Right hindlimb (tissue), 1 donor: Measurements from ENCODE around the gene OTX1.

Experiments
- DNase-seq: peaks from one replicate; pipeline ENCODE4 v3.0.0-alpha.2; 2018

The OTX1 gene

DNA sequence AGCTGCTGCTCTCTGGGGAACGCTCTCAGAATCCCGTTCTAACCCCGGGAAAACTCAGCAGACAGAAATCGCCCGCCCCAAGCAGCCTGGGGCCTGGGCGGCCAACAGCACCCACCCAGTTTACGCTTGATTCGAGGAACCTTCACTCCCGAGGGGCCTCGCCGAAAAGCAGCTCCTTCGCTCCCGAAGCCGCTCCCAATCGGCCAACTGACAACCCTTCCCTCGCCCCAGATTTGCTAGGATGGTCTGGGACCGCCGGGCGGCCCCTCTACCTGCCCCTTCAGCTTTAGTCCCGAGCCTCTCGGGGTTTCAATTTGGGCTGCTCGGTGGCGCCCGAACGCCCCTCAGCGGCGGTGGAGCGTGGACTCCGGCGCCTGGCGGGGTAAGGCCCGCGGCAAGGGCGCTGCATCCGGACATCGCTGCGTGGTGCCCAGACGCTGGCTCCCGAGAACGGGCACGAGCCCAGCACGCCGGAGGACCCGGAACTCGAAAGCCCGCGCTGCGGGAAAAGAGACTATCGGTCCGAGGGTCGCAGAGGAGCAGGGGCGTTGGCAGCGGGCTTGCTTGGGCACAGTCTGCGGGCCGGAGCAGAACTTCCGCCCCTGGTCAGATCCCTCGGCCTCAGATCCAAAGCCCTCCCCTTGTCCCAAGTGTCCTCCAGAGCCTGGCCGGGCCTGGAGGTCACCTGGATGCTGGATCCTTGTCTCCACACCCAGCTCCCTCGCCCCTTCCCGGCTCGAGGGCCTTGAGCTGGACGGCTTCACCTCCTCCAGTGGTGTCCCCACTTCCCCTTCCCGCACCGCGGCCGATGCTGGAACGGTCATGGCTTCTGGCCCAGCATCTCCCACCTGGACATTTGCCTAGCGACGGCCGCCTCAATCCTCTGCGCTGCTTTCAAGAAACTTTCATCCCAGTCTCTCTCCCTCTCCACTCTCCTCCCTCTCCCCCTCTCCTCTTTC lies 3.0 kb upstream of the OTX1 start:
- DNase-seq: peak; percentile 50

DNA sequence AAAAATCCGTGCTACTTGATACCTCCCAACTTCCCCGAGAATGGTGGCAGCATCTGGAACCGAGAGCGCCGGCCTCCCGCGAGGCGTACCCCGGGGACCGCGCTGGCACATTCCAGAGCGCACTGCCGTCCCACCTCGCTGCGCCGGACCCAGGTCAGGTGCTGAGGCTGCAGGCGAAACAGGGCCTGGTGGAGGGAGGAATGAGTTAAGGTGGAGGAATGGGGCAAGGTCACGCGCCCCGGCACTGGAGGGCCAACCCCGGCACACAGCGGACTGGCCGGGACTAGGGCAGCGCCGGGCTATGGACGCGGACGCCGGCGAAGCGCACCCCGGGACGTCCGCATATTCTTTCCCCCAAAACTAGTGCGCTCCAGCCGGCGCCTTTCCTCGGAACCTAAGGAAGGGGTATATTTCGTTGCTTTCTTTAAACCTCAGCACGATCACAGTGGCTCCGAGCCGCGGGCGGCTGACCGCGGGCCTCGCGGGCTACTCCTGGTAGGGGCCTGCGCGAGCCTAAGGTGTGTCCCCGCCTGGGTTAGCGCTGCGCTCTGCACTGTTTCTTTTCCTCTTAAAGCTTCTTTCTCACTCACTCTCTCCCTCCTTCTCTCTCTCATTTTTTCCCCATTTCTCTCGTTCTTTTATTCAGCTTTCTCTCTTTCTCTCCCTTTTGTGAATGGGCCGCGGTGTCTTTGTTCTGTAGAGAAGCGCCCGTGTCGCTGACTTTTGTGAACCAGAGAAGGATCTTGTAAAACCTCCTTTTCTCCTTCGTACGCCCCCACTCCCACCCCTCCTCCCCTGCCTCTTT lies 2.1 kb upstream of the OTX1 start:
- peak; percentile 52 for DNase-seq

DNA sequence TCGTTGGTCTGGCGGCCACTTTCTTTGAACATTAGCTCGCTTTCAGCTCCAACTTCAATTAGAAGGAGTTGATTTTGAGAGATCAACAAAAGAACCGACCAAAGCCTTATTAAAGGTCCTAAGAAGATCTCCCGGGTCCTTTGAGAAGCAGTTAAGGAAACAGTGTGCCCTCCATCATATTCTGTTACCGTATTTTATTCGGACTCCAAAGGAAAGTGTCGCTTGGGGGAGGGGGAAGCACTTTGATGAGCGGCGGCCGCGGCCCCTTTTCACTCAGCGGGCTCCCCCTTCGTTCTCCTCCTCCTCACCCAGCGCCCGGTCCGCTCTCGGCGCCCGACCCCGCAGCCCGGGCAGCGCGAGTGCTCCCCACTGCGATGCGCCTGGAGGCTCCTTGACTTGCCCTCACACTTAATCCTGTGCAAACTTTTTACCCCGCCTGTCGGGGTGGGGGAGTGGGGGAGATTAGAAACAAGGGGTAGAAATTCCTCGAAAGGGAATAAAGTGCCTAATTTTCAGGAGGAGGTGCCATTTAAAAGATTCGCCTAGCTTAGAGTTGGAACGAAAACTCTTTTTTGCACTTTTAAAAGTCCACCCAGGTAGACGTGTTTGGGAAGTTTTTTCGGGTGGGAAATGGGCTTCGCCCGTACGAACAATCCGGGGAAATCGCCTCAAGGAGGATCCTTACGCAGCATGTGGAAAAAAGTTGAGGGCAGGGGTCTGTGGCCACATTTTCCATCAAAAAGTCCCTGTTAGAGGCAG lies 1.2 kb upstream of the OTX1 start:
- DNase-seq: peak; percentile 32

DNA sequence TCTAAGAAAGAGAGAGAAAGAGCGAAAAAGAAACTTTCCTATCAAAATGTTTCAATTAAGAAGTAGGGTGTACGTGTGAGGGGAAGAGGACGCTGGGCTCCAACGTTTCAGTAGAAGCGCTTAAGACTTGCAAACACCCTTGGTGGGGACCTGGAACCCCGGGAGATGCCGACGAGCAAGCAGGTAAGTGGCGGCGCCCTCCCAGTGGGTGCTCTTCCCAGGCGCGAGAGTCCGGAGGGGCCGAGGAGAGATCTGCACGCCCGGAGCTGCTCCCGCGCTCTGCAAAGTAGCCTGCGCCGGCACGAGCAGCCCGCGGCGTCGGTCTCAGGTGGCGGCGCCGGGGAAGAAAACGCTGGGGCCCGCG lies 678 bp upstream of the OTX1 start:
- DNase-seq: peak; percentile 35

DNA sequence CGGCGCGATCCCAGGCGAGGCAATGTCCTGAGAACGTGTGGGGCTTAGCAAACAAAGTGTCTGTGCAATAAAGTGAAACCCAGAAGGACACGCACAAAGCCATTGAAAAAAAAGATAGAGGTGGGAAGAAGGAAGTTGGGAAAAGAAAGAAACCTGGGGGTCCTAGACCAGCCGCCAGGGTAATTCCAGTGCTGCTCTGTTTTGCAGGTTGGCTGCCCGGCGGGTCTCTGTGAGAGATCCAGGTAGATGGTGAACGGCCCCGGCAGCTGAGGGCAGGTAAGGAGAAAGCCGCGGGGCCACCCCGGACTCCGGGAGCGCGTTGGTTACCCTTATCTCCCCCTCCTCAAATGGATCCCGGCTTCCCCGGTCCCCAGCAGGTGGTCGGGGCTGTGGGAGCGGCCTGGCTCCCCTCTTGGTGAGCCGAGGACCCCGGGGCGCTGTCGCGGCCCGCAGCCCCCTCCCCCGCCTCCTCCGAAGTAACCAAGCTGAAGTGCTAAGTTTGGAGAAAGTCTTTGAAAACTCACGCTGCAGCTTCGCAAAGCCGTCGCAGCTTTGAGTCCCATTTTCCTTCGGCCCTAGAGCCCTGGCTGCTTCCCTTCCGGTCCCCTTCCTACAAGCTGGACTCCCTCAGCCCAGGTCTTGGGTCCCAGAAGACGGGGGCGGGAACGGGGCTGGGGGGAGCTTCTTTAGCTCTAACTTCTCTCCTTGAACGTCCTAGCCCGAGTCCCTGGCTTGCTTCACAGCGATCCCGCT lies 588 bp downstream of the OTX1 start:
- peak; percentile 21 for DNase-seq

DNA sequence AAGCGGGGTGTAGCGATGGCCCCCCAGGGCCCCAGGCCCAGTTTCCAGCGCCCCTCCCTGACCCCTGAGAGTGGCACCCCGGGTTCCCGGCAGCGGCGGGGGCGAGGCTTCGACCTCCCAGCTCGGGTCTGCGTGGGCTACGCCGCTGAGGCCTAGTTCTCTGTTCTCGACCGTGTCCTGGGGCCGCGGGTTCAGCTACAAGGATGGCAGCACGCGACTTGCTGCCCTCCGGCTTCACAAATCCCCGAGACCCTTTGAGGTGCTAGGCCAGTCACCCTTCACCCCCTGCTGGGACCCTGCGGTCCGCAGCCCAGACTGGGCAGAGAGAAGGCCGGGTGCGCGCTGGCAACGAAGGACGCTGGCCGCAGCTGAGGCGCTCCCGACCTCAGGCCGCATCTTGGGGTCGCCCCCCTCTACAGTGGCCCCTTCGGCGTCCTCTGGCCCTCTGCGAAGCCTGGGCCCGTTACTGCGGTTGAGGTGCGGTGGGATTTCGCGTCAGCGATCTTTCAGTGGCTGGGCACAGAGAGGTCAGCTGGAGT lies 1.2 kb downstream of the OTX1 start:
- peak; percentile 26 for DNase-seq

DNA sequence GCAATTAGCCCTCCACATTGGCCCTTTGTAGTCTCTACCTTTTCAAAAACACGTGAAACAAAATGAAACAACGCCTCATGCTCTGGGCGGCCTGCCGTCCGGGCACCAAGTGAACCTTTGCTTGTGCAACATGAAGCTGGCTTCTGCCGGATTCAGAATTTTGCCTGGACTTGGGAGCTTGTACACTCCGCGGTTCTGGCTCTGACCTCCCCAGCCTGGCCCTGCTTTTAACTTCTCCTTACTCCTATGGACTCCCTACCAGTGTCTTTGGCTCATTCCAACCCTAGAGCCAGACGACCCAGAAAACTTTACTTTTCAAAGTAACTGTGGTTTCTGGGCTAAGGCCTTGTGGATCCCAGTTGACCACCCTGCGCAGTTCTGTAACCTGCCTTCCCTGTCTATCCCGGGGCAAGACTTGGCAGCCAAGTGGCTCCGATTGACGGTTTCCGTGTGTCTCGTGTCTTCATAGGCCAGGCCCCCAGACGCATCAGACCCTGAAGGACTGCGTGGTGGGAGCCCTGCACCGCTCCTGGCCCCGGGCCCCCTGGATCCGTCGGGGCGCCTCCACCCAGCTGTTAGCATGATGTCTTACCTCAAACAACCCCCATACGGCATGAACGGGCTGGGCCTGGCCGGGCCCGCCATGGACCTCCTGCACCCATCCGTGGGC lies 1.9 kb downstream of the OTX1 start:
- DNase-seq: no peak

DNA sequence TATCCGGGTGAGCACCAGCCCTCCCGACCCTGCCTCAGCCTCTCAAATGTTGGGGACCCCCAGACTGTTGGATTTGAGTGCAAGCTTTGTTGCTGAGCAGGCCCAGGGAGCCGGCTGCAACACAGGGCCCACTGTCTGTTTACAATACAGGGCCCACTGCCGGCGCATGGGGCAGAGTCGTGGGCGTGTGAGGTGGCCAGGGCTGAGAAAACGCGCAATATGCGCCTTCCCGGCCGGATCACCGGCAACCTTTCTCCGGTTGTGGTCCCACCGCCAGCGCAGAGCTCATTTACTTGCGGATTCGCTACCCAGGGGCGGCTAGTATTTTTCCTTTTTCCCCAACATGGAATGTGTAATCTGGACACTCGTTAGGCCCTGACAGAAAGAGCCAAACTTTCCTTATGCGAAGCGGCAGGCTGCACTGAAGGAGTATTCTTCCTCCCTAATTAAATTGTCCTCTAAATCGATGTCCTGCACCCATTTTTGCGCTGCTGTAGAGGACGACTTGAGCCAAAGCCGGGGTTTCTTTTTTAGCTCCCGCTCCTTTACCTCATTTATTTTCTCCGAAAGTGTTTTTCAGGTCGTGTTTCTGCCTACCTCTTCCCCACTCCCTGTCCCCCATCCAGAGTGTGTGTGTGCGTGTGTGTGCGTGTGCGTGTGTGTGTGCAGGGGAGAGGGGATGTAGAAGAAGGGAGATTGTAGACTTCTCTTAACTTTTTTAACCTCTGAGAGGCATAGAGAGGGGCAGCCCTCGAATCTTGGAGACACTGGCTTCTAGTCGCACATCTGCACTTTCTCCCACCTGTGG lies 2.7 kb downstream of the OTX1 start:
- no peak for DNase-seq

DNA sequence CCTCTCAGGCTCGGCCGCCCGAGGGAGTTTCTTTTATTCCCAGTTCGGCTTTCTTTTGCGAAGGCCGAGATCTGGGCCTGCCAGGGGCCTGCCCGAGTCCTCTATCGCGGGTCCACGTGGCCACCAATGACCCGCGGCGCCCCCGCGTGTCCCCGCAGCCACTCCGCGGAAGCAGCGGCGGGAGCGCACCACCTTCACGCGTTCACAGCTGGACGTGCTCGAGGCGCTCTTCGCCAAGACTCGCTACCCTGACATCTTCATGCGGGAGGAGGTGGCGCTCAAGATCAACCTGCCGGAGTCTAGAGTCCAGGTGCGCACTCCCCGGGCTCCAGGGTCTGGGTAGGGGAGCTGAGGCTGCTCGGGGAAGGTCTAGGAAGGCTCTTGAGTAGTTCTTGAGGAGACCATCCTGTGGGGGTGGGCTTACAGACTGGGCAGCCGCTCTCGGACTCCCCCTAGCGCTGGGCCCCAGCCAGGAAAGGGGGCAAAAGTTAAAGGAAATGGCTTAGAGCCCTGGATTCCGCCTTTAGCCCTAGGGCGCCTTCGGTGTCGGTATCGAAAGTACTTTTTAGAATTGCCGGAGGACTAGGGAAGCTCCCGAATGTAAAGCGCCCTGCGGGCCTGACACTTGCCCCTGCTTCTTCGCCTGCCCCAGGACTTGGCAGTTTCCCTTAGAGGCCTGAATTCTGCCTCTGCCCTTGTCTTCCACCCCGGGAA lies 3.4 kb downstream of the OTX1 start:
- DNase-seq: peak; percentile 22

DNA sequence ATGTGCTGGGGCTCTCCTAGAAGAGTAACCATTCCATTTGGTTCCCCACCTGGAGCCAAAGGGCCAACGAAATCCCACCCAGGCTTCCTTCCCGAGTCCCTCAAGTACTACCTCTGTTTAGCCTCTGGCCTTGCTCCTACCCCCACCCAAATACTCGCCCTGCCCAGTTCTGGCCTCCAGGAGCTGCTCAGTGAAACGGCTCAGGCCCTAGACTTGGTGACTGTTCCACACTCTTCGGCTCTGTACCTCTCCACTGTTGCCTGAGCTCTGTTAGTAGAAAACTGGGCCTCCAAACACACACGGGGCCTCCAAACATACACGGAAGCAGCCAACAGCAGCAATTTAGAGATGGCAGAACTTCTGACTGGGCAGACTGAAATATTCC lies 4.2 kb downstream of the OTX1 start:
- DNase-seq: no peak

DNA sequence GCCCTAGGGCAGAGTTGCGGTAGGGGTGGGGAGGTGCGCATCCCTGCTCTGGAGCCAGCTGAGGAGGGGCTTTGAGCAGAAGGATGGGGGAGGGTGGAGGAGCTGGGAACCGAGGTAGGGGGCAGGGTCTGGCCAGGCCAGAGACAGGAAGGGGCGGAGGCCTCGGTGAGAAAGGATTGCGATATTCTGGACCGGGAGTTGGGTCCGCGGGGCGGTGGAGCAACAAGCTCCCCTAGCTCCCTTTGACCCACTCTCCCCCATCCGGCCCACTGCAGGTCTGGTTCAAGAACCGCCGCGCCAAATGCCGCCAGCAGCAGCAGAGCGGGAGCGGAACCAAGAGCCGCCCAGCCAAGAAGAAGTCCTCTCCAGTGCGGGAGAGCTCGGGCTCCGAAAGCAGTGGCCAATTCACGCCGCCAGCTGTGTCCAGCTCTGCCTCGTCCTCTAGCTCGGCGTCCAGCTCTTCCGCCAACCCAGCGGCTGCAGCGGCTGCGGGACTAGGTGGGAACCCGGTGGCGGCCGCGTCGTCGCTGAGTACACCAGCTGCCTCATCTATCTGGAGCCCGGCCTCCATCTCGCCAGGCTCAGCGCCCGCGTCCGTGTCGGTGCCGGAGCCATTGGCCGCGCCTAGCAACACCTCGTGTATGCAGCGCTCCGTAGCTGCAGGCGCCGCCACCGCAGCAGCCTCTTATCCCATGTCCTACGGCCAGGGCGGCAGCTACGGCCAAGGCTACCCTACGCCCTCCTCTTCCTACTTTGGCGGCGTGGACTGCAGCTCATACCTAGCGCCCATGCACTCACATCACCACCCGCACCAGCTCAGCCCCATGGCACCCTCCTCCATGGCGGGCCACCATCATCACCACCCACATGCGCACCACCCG lies 4.8 kb downstream of the OTX1 start:
- peak; percentile 39 for DNase-seq

DNA sequence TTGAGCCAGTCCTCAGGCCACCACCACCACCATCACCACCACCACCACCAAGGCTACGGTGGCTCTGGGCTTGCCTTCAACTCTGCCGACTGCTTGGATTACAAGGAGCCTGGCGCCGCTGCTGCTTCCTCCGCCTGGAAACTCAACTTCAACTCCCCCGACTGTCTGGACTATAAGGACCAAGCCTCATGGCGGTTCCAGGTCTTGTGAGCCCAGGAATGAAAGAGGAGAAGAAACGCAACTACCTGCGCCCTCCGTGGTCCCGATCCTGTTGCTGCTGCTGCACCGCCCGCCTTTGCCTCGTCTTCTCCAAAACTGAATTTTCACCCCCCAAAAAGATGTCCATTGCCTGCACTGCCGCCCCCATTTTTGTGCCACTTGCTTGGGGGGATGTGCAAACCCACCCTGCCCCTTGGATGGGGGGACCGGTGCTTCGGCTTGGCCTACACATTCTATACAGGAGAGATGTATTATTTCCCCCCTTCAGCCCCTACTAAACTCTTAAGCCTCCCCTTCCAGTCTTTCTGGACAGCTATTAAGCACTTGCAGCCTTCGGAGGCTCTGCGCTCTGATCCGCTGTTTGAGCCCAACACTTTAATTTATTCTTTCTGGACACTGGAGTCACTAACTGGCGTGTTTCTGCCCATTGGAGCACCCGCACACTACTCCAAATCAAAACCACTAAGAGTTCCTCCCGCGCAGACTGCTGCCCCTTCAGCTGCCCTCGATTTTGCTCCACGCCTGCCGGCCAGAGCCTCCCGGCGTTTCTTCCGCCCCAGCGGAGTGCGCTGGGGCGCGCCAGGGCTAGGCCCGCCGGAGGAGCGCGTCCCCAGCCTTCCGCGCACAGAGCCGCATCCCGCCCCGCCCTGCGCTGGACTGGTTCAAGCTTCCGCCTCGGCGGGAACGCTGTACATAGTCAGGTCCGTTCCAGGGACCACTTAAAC lies 5.7 kb downstream of the OTX1 start:
- DNase-seq: peak; percentile 55

DNA sequence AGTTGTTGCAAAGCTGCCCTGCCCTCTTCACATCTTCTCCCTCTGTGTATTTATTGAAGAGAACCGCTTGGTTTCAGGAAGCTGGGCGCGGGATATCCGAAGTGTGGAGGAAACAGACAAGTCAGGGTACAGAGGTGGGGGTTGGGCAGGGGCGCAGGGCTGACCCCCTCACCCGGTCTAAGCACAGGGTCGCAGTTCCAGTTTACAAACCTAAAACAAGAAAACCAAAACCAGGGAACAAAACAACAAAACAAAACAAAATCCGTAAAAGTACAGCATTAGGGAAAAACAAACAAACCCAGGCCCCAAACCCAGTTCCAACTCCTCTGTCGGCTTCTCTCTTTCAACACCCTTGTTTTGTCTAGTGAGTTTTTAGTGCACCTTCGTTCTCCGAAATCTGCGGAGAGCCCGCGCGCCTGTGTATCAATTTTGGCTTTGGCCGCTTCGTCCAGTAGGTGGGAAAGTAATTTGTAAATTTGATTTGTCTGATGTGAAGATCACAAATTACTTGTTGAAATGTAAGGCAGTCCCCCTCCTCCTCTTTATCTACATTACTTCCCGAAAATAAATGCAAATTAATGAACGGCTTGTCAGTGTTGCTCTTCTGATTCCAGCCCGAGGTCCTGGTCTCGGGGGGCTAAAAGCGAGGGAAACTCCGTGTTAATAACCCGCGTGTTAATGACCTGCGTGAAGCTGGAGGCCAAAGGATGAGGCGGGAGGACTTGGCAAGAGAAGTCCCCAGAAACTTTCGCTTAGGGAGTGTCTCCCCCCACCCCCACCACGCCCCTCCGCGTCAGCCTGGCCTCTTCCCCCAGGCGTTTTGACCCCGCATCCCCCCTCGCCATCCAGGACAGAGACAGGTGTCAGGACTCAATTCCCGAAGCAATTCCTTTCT lies 6.9 kb downstream of the OTX1 start:
- peak; percentile 31 for DNase-seq

DNA sequence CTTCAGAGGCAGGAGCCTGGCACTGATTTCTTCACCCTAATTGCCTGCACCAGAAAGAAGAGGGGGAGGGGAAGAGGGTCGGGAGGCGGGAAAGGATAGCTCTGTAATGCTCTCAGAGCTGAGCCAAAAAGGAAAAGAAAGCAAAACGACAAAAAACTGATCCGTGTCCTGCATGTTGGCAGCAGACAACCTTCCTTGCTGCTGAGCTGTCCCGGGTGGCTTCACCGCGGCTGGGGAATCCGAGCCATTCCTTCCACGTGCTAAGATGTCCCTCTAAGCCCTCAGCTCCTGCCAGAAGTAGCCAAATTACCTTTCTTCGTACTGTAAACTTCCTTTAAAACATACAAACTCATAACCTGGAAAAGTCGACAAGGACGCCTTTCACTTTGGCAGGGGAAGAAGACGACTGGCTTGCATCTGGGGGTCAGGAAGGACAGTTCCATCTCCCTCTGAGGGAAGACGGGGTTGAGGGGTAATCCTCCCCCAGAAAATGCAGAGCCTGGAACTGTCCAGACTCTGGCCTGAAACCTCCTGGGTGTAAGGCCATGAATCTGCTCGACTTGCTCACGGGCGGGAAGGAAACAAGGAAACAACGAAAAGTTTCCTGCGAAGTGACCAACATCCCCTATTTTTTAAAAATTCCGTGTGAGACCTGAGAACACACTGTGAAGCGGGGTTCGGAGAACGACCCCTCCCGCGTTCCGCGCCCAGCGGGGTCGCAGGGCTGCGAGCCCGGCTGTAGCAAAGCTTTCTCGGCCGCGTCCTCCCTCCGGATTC lies 7.7 kb downstream of the OTX1 start:
- peak; percentile 55 for DNase-seq

DNA sequence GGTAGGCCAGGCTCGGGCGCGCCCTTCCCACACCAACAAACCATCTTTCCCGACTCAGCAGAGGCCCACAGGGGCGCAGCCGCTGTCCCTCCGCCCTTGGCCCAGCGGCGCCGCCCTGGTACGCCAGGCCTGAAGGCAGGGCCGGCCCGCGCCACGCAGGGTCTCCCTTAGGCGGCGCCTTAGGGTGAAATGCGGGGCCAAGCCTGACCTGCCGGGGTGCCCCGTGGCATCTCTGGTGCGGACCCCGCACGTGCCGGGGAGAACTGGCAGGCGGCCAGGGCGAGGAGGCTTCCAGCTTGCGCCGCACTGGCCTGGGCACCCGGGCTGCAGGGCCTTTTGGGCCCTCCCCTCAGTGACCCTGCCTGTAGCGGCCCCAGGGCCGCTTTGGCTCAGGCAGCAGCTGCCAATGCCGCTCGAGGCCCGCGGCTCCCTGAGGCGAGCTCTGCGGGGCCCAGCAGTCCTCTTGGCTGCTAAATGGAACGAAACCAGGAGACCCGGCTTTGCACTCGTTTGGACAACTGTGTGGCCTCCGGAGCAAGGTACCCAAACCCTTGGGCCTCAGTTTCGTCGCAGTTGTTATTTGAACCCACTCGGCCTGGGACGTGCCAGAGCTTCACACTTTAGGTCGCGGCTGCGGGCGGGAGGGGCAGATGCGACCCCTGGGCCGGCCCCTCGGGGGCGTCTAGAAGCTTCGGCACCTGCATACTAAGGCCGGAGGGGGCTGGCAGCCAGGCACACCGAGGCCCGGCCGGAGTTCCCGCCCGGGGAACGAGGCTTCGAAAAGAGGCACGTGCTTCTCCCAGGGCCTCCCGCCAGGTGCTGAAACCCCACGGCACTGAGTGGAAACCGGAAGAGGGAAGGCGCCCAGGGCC lies 8.5 kb downstream of the OTX1 start:
- peak; percentile 61 for DNase-seq
